Gastrocnemius medialis (tissue), 4 donors: ENCODE data around the gene WFDC8. TPM values are rescaled to one million over a fixed set of nuclear protein-coding genes. Genes with fewer than 3 reads are reported as not detected.

Source experiments
- ATAC-seq, 2 donors: fragments of 150-250 bp; one replicate each; pipeline ENCODE4 v1.9.1; 2016
- DNase-seq, 2 donors: peaks; one replicate each; pipeline ENCODE4 v3.0.0-alpha.2; 2019
- H3K27ac ChIP-seq, 4 donors: fragments of 200-600 bp; sonication (generic); 1 replicate in 1 of 4; 2 replicates in 3 of 4; pipeline ENCODE4 v1.5.1; 2016 to 2018; ENCODE audit warnings: mild to moderate bottlenecking in 2 of 4, moderate library complexity in 1 of 4
- H3K27me3 ChIP-seq, 3 donors: fragments of 200-600 bp; sonication (generic) in 2 of 3; 1 replicate in 1 of 3; 2 replicates in 2 of 3; pipeline versions ENCODE4 v1.5.1 to v1.6.0; 2016 to 2019; ENCODE audit warnings: mild to moderate bottlenecking in 1 of 3, moderate library complexity in 1 of 3
- H3K36me3 ChIP-seq, 2 donors: fragments of 200-600 bp; sonication (generic) in 1 of 2; one replicate each; pipeline ENCODE4 v1.5.1; 2017 to 2018
- H3K4me1 ChIP-seq, 2 donors: fragments of 200-600 bp; sonication (generic) in 1 of 2; one replicate each; pipeline ENCODE4 v1.5.1; 2016 to 2017; ENCODE audit warnings: mild to moderate bottlenecking in 2 of 2
- H3K4me3 ChIP-seq, 4 donors: fragments of 200-600 bp; sonication (generic) in 3 of 4; 1 replicate in 1 of 4; 2 replicates in 3 of 4; pipeline ENCODE4 v1.5.1; 2016 to 2019; ENCODE audit warnings: mild to moderate bottlenecking in 2 of 4
- H3K9me3 ChIP-seq, 3 donors: fragments of 200-600 bp; sonication (generic) in 2 of 3; 1 replicate in 1 of 3; 2 replicates in 2 of 3; pipeline ENCODE4 v1.5.1; 2016 to 2019
- POLR2A ChIP-seq, 2 donors: fragments of 450-650 bp; IDR thresholded peaks; one replicate each; pipeline ENCODE4 v1.6.1; 2017; ENCODE audit warnings: antibody characterized with exemption in 2 of 2, mild to moderate bottlenecking in 2 of 2, moderate library complexity in 2 of 2
- in situ Hi-C, 4 donors: fragments of 200-750 bp; cut with MboI; loops; one replicate each; pipeline versions ENCODE4 v1.15.0 to v1.8.0; 2017; ENCODE audit warnings: low sequenced_read_pairs in 4 of 4
- intact Hi-C: fragments of 100-400 bp; cut with DNase I; formaldehyde crosslinking; loops from one replicate; pipeline ENCODE4 v1.15.1; 2023; ENCODE audit warnings: low total_unique reads
- total RNA-seq, 4 donors: library from RNA; depleted of rRNA; stranded (reverse); fragments of >200 nt; gene quantifications; one replicate each; pipeline versions ENCODE4 v1.1.0 to v1.2.3, GENCODE V29; 2016
- TF ChIP-seq, protein P1 (sequence below), 5 experiments: fragments of 450-650 bp in 3 of 5; fragments of 200-600 bp in 2 of 5; sonication (generic) in 2 of 5; IDR thresholded peaks in 4 of 5; conservative IDR thresholded peaks in 1 of 5; 1 replicate in 4 of 5; 2 replicates in 1 of 5; pipeline ENCODE4 v1.5.1; 2016 to 2019; ENCODE audit warnings: antibody characterized with exemption in 5 of 5, mild to moderate bottlenecking in 3 of 5, moderate library complexity in 3 of 5

Gene WFDC8
- total RNA-seq, 4 donors from 2014 or later, result not detected

DNA sequence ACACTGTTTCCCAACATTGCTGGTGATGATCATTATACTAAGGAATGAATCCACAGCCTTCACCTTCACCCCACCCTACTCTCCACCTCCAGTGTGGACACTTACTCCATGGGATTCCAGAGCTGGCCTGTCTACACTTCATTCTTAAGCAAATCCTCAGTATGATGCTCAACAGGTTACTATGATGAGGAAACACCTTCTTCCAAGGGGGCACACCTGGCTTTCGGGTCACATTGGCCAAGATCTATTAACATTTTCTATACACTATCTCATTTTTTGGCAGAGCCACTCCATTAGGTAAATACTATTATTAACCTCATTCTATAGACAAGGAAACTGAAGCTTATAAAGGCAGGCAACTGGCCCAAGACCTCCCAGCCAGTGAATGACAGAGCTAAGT, 23.9 kb downstream of the WFDC8 start:
- intact Hi-C loops, result no loop called here
- ATAC-seq (no peak), DNase-seq (no peak)
- TF ChIP-seq, protein P1, sequence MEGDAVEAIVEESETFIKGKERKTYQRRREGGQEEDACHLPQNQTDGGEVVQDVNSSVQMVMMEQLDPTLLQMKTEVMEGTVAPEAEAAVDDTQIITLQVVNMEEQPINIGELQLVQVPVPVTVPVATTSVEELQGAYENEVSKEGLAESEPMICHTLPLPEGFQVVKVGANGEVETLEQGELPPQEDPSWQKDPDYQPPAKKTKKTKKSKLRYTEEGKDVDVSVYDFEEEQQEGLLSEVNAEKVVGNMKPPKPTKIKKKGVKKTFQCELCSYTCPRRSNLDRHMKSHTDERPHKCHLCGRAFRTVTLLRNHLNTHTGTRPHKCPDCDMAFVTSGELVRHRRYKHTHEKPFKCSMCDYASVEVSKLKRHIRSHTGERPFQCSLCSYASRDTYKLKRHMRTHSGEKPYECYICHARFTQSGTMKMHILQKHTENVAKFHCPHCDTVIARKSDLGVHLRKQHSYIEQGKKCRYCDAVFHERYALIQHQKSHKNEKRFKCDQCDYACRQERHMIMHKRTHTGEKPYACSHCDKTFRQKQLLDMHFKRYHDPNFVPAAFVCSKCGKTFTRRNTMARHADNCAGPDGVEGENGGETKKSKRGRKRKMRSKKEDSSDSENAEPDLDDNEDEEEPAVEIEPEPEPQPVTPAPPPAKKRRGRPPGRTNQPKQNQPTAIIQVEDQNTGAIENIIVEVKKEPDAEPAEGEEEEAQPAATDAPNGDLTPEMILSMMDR (IDR thresholded peaks at IDR 0.05 in 4 of 5, conservative IDR thresholded peaks at IDR 0.05 in 1 of 5), result no peak
- no peak for TF ChIP-seq POLR2A (IDR thresholded peaks at IDR 0.05)
- Histone ChIP-seq H3K27me3 (no peaks in the 10 kb centered on the region), H3K4me3 (no peak overlapping the region), H3K4me1 (no peaks in the 10 kb centered on the region), H3K36me3 (no peaks in the 10 kb centered on the region), H3K9me3 (no peaks in the 10 kb centered on the region), H3K27ac (no peak overlapping the region)
- in situ Hi-C loops, result no loop called here

DNA sequence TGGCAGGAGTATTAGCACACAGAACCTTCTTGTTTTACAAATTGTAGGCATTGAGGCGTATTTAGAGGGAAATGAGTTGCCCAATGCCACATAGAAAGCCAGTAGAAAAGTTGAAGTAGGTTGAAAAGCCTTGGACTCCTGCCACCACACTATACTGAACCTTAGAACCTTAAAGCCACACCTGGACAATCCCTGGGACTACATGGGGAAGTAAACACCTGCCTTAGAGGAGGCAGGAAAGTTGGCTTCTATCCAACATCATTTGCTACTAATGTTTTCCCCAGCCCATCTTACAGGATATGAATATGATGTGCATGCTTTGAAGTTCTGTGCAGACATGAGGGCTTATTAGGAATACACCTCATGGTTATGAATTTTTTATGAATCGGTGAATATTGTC, 26.6 kb downstream of the WFDC8 start:
- Histone ChIP-seq H3K4me1 (no peaks in the 10 kb centered on the region), H3K9me3 (no peaks in the 10 kb centered on the region), H3K27ac (no peak overlapping the region), H3K4me3 (no peak overlapping the region), H3K27me3 (no peaks in the 10 kb centered on the region), H3K36me3 (no peaks in the 10 kb centered on the region)
- no peak for DNase-seq
- no peak for ATAC-seq
- TF ChIP-seq, protein P1 (IDR thresholded peaks at IDR 0.05 in 4 of 5, conservative IDR thresholded peaks at IDR 0.05 in 1 of 5), result no peak
- TF ChIP-seq POLR2A (IDR thresholded peaks at IDR 0.05), result no peak
- intact Hi-C loops, result no loop called here
- in situ Hi-C loops, result no loop called here

DNA sequence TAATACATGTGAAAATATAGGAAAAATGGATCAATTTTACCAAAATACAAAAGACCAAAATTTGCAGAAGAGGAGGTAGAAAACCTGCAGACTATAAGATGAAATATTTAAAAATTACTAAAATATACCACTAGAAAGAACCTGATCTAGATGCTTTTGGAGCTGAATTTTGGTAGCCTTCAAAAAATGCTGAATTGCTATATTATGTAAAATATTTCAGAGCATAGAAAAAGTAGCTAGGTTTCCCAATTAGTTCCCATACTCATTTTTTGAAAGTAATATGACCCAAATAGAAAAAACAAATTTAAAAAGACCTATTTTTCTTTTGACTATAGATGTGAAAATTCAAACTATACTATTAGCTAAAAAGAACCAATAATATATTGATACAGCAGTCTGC, 28.3 kb downstream of the WFDC8 start:
- intact Hi-C loops, result no loop called here
- in situ Hi-C loops, result no loop called here

DNA sequence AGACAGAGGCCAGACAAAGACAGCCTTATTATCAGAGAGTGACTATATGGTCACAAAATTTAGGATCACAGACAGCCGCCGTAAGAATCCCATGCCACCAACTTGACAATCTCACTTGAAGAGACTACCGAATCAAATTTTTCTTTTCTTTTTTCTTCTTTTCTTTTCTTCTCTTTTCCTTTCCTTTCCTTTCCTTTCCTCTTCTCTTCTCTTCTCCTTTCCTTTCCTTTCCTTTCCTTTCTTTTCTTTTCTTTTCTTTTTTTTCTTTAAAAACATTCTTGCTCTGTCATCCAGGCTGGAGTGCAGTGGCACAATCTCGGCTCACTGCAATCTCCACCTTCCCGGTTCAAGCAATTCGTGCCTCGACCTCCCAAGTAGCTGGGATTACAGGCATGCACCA, 30.7 kb downstream of the WFDC8 start:
- Histone ChIP-seq H3K27me3 (no peaks in the 10 kb centered on the region), H3K4me1 (no peaks in the 10 kb centered on the region), H3K4me3 (no peak overlapping the region), H3K9me3 (no peaks in the 10 kb centered on the region), H3K36me3 (no peaks in the 10 kb centered on the region), H3K27ac (no peak overlapping the region)
- TF ChIP-seq, protein P1 (IDR thresholded peaks at IDR 0.05 in 4 of 5, conservative IDR thresholded peaks at IDR 0.05 in 1 of 5), result no peak
- no peak for TF ChIP-seq POLR2A (IDR thresholded peaks at IDR 0.05)
- DNase-seq (no peak), ATAC-seq (no peak)
- intact Hi-C loops (no loop called here), in situ Hi-C loops (loop anchor here in 1 of 4 donors (25.0 kb wide), 1 partner anchor 214 kb away; no protein-coding TSS in a partner anchor)

More for the DNA sequence above, 28.3 kb downstream of the WFDC8 start:
- Histone ChIP-seq H3K36me3 (no peaks in the 10 kb centered on the region), H3K27ac (no peak overlapping the region), H3K27me3 (no peaks in the 10 kb centered on the region), H3K9me3 (no peaks in the 10 kb centered on the region), H3K4me1 (no peaks in the 10 kb centered on the region), H3K4me3 (no peak overlapping the region)
- no peak for TF ChIP-seq POLR2A (IDR thresholded peaks at IDR 0.05)
- TF ChIP-seq, protein P1 (IDR thresholded peaks at IDR 0.05 in 4 of 5, conservative IDR thresholded peaks at IDR 0.05 in 1 of 5), result no peak
- ATAC-seq (no peak), DNase-seq (no peak)

DNA sequence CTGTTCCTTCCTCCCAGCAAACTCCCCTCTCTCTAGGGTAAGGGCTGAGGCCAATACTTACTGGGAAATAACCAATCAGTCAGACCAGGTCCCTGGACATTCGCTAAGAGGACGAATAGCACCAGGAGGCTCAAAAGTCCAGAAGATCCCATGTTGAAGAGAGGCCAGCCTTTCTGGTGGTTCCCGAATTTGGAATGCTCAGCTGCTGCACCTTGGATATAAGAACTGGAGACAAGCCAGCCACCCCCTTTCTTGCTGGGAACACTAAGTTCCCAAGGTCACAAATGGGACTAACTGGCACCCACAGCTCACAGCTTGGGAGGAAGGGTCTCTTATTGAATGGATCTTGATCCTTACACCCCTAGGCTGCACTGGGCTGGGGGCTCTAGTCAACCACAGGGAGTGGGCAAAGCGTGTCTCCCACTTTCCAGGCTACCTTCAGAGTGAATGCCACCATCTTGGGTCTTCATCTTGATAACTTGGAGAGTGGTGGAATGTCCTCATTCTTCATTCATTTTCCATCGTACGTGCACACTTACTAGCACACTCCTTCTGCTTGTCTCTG, 31.8 kb downstream of the WFDC8 start, which contains the start of gene EPPIN:
EPPIN (minus strand) TSS at position 196 of the 565 bp plus-strand sequence; CDS start at position 152, 44 bp downstream.
- H3K36me3 ChIP-seq, result no peaks in the 10 kb centered on the region
- in situ Hi-C loops, result loop anchor here in 1 of 4 donors (25.0 kb wide), 1 partner anchor 215 kb away; no protein-coding TSS in a partner anchor

More for the DNA sequence above, 31.8 kb downstream of the WFDC8 start, which contains the start of gene EPPIN:
- Histone ChIP-seq H3K27ac (no peak within 1 kb of the TSS), H3K27me3 (no peaks in the 10 kb centered on the region), H3K4me3 (no peak within 1 kb of the TSS), H3K9me3 (no peaks in the 10 kb centered on the region), H3K4me1 (no peaks in the 10 kb centered on the region)
- ATAC-seq (no peak), DNase-seq (no peak)
- no peak for TF ChIP-seq POLR2A (IDR thresholded peaks at IDR 0.05)
- TF ChIP-seq, protein P1 (IDR thresholded peaks at IDR 0.05 in 4 of 5, conservative IDR thresholded peaks at IDR 0.05 in 1 of 5), result no peak
- intact Hi-C loops, result no loop called here
